Endothelial cell of umbilical vein (primary cell): ENCODE results near the gene TMEFF2. TPM values are rescaled to one million over a fixed set of nuclear protein-coding genes. Genes with fewer than 3 reads are reported as not detected.

Experiments used
- BruUV-seq: library from RNA; stranded (reverse); fragments of 400-500 nt; replicated peaks from 2 replicates; lab custom pipeline; 2021; lab: Mats Ljungman, UMichigan
- CTCF ChIA-PET: fragments of 300-600, 350-600 bp; sonication (Branson Sonifier 250); formaldehyde crosslinking; loops from one replicate; lab custom pipeline; 2021; ENCODE audit warnings: antibody characterized with exemption, inconsistent platforms; lab: Charles Lee
- POLR2A ChIA-PET: fragments of 300-600, 350-600 bp; sonication (Branson Sonifier 250); formaldehyde crosslinking; loops from one replicate; lab custom pipeline; 2021; ENCODE audit warnings: antibody characterized with exemption, inconsistent platforms; lab: Charles Lee
- DNase-seq: peaks from one replicate; pipeline ENCODE4 v3.0.0-alpha.2; 2011; ENCODE audit warnings: low read depth, low spot score
- FAIRE-seq: peaks from 2 replicates; lab custom pipeline; 2011; peaks lifted over from hg19 to GRCh38; lab: Jason Lieb, UNC
- H2AFZ ChIP-seq: 2 replicates; pipeline ENCODE4 v1.6.0; 2012; ENCODE audit warnings: low read depth, low read length, control low read depth, inconsistent platforms
- H3K27ac ChIP-seq: 2 replicates; pipeline ENCODE4 v1.5.1; 2011; ENCODE audit warnings: low read depth, mild to moderate bottlenecking, control low read depth, low read length, moderate library complexity; ENCODE audit not compliant: insufficient read depth
- H3K27me3 ChIP-seq, 2 experiments: 2 replicates each; pipeline versions ENCODE4 v1.6.0 to v1.6.1; 2011; ENCODE audit warnings: low read length in 2 of 2, mixed read lengths in 1 of 2; ENCODE audit not compliant: control insufficient read depth in 2 of 2, insufficient read depth in 2 of 2
- H3K36me3 ChIP-seq, 2 experiments: 2 replicates in 1 of 2; 3 replicates in 1 of 2; pipeline ENCODE4 v1.5.1; 2011; ENCODE audit warnings: low read length in 2 of 2, mild to moderate bottlenecking in 1 of 2, moderate library complexity in 1 of 2; ENCODE audit not compliant: control insufficient read depth in 2 of 2, insufficient read depth in 2 of 2; ENCODE audit errors: extremely low read depth in 1 of 2
- H3K4me1 ChIP-seq: 3 replicates; pipeline ENCODE4 v1.5.1; 2011; ENCODE audit warnings: mild to moderate bottlenecking, low read length; ENCODE audit not compliant: control insufficient read depth, insufficient read depth; ENCODE audit errors: extremely low read depth
- H3K4me2 ChIP-seq: 2 replicates; pipeline ENCODE4 v1.6.1; 2011; ENCODE audit warnings: low read length, control low read depth, mixed read lengths; ENCODE audit not compliant: insufficient read depth
- H3K4me3 ChIP-seq, 3 experiments: fragments of 200-600 bp in 1 of 3; sonication (generic), shearing (Covaris generic) in 1 of 3; replicated peaks in 1 of 3; 2 replicates each; pipeline ENCODE4 v1.5.1; 2011 to 2016; ENCODE audit warnings: control low read depth in 3 of 3, low read length in 3 of 3, mild to moderate bottlenecking in 2 of 3, inconsistent platforms in 1 of 3, low read depth in 1 of 3, moderate library complexity in 1 of 3; ENCODE audit not compliant: insufficient read depth in 1 of 3
- H3K79me2 ChIP-seq: 2 replicates; pipeline ENCODE4 v1.6.0; 2012; ENCODE audit warnings: low read length, inconsistent platforms; ENCODE audit not compliant: control insufficient read depth, insufficient read depth
- H3K9ac ChIP-seq: replicated peaks from 2 replicates; pipeline ENCODE3; 2011; ENCODE audit warnings: low read length, control low read depth; ENCODE audit not compliant: insufficient read depth; ENCODE audit errors: extremely low read depth
- H3K9me1 ChIP-seq: replicated peaks from 3 replicates; pipeline ENCODE4 v1.6.0; 2011; ENCODE audit warnings: mild to moderate bottlenecking, low read length; ENCODE audit not compliant: control insufficient read depth, insufficient read depth; ENCODE audit errors: extremely low read depth
- H3K9me3 ChIP-seq: replicated peaks from 2 replicates; pipeline ENCODE4 v1.5.1; 2012; ENCODE audit warnings: low read length, inconsistent platforms; ENCODE audit not compliant: control insufficient read depth, insufficient read depth
- H4K20me1 ChIP-seq: replicated peaks from 2 replicates; pipeline ENCODE3; 2011; ENCODE audit warnings: mild to moderate bottlenecking, low read length; ENCODE audit not compliant: control insufficient read depth, insufficient read depth; ENCODE audit errors: extremely low read depth
- EZH2 ChIP-seq: IDR thresholded peaks from 2 replicates; pipeline ENCODE4 v1.6.1; 2012; ENCODE audit warnings: borderline replicate concordance, low read depth, mild to moderate bottlenecking, moderate library complexity, low read length, inconsistent platforms; ENCODE audit not compliant: severe bottlenecking
- FOS ChIP-seq: IDR thresholded peaks from 2 replicates; pipeline ENCODE4 v1.6.1; 2011; ENCODE audit warnings: mild to moderate bottlenecking, low read length, moderate library complexity, borderline replicate concordance; ENCODE audit not compliant: insufficient read depth
- GATA2 ChIP-seq: IDR thresholded peaks from 2 replicates; pipeline ENCODE4 v1.7.0; 2011; ENCODE audit warnings: low read depth, mild to moderate bottlenecking, moderate library complexity, mixed read lengths, low read length; ENCODE audit not compliant: insufficient read length, insufficient read depth
- JUN ChIP-seq: IDR thresholded peaks from 2 replicates; pipeline ENCODE4 v1.6.1; 2011; ENCODE audit warnings: borderline replicate concordance, low read depth; ENCODE audit not compliant: insufficient read length, insufficient read depth
- MYC ChIP-seq: IDR thresholded peaks from one replicate; pipeline ENCODE4 v1.6.1; 2011; ENCODE audit warnings: mild to moderate bottlenecking, low read depth, low read length
- POLR2A ChIP-seq: IDR thresholded peaks from 2 replicates; pipeline ENCODE4 v1.6.1; 2012; ENCODE audit warnings: low read depth, mild to moderate bottlenecking, control low read depth, low read length
- POLR2AphosphoS5 ChIP-seq: IDR thresholded peaks from 2 replicates; pipeline ENCODE4 v1.6.1; 2012; ENCODE audit warnings: low read depth, mild to moderate bottlenecking, control low read depth, low read length, moderate library complexity; ENCODE audit not compliant: insufficient read depth
- dilution Hi-C: fragments of 300-500 bp; cut with MboI; formaldehyde crosslinking; loops from one replicate; pipeline ENCODE4 v1.15.0; 2019; ENCODE audit warnings: low sequenced_read_pairs; ENCODE audit not compliant: extremely low pct_ligation_motif_present
- intact Hi-C: fragments of 100-400 bp; cut with micrococcal nuclease; formaldehyde crosslinking; loops from one replicate; pipeline ENCODE4 v1.10.0; 2022
- polyA plus RNA-seq, 4 experiments: library from polyadenylated mRNA; depleted of rRNA in 3 of 4; stranded (reverse) in 3 of 4; unstranded in 1 of 4; fragments of >200 nt; gene quantifications; 2 replicates each; pipeline versions ENCODE4 v1.2.1 to v1.2.3, GENCODE V29; 2011 to 2012; ENCODE audit warnings: missing spikeins in 1 of 4
- total RNA-seq: library from RNA; stranded (reverse); gene quantifications from 2 replicates; pipeline ENCODE4 v1.2.3, GENCODE V29; 2021
- TF ChIP-seq, protein P1 (sequence below): IDR thresholded peaks from 2 replicates; pipeline ENCODE4 v1.6.1; 2011; ENCODE audit not compliant: insufficient read depth, insufficient read length
- TF ChIP-seq, protein P2 (sequence below), 2 donors: IDR thresholded peaks; 1 replicate in 1 of 2; 2 replicates in 1 of 2; pipeline ENCODE4 v1.5.1; 2011; ENCODE audit warnings: low read length in 2 of 2, mild to moderate bottlenecking in 2 of 2, moderate library complexity in 2 of 2, control low read depth in 1 of 2, inconsistent platforms in 1 of 2, low read depth in 1 of 2; ENCODE audit not compliant: insufficient read depth in 1 of 2; ENCODE audit errors: extremely low read depth in 1 of 2

The TMEFF2 gene
- total and polyA plus RNA-seq, 2 donors (not counting 3 experiments of a cell fraction or from before 2014, with no cell fraction given), result 0.18 to 0.20 TPM

DNA sequence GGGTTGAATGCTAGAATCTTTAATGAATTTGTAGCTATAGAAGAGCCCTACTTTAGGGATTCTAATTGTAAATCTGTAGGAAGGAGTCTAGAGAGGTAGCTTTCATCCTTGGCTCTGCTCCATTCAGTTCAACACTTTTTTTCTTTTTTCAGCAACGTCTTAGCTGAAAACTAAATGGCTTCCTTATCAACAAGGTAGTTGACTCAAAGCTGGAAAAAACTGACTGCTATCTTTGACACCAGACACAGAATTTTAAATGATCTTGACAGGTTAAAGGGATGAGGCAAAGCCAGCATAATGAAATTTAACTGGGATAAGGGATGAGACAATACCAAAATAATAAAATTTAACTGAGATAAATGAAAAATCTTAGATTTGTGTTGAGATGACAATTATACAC is 54.9 kb downstream of the TMEFF2 start:
- ChIA-PET POLR2A (no interaction called here), CTCF (interaction anchor here (0.8 to 1.2 kb wide), 3 partner anchors 9 to 23 kb away, joined by 3 to 5 read pairs (median 3); no protein-coding TSS in a partner anchor)
- H3K9ac ChIP-seq, result no peak overlapping the region
- dilution Hi-C loops, result no loop called here
- TF ChIP-seq FOS (no peak), GATA2 (no peak), POLR2A (no peak), MYC (no peak), POLR2AphosphoS5 (no peak), EZH2 (no peak), JUN (no peak)
- TF ChIP-seq, protein P1, sequence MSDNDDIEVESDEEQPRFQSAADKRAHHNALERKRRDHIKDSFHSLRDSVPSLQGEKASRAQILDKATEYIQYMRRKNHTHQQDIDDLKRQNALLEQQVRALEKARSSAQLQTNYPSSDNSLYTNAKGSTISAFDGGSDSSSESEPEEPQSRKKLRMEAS, result no peak
- TF ChIP-seq, protein P2, sequence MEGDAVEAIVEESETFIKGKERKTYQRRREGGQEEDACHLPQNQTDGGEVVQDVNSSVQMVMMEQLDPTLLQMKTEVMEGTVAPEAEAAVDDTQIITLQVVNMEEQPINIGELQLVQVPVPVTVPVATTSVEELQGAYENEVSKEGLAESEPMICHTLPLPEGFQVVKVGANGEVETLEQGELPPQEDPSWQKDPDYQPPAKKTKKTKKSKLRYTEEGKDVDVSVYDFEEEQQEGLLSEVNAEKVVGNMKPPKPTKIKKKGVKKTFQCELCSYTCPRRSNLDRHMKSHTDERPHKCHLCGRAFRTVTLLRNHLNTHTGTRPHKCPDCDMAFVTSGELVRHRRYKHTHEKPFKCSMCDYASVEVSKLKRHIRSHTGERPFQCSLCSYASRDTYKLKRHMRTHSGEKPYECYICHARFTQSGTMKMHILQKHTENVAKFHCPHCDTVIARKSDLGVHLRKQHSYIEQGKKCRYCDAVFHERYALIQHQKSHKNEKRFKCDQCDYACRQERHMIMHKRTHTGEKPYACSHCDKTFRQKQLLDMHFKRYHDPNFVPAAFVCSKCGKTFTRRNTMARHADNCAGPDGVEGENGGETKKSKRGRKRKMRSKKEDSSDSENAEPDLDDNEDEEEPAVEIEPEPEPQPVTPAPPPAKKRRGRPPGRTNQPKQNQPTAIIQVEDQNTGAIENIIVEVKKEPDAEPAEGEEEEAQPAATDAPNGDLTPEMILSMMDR (IDR thresholded peaks at IDR 0.05; ENCODE audit: extremely low read depth in 1 of 2, insufficient read depth in 1 of 2, low read depth in 1 of 2, low read length in 2 of 2), result no peak
- H3K27me3 ChIP-seq, result no peaks in the 10 kb centered on the region
- no peaks in the 10 kb centered on the region for H4K20me1 ChIP-seq
- no peaks in the 10 kb centered on the region for H3K9me1 ChIP-seq
- H3K9me3 ChIP-seq, result no peaks in the 10 kb centered on the region
- intact Hi-C loops, result no loop called here
- H3K79me2 ChIP-seq, result no peaks in the 10 kb centered on the region
- no TSS peak for BruUV-seq
- H2AFZ ChIP-seq, result no peak overlapping the region
- H3K4me3 ChIP-seq, result no peak overlapping the region
- H3K36me3 ChIP-seq, result no peaks in the 10 kb centered on the region
- no peaks in the 10 kb centered on the region for H3K4me1 ChIP-seq
- H3K27ac ChIP-seq, result no peak overlapping the region
- no peak for DNase-seq
- no peak for FAIRE-seq
- H3K4me2 ChIP-seq, result no peak overlapping the region
